B cell (primary cell): ENCODE data around the gene ASPHD1.

Experiments used
- CTCF ChIP-seq: fragments of 200-600 bp; IDR thresholded peaks from one replicate; pipeline ENCODE4 v1.8.0; 2022; ENCODE audit warnings: antibody characterized with exemption, mild to moderate bottlenecking
- EZH2 ChIP-seq: IDR thresholded peaks from 2 replicates; pipeline ENCODE4 v1.6.1; 2012; ENCODE audit warnings: borderline replicate concordance, low read depth, mild to moderate bottlenecking, moderate library complexity, low read length; ENCODE audit not compliant: insufficient read depth, poor library complexity, severe bottlenecking

DNA sequence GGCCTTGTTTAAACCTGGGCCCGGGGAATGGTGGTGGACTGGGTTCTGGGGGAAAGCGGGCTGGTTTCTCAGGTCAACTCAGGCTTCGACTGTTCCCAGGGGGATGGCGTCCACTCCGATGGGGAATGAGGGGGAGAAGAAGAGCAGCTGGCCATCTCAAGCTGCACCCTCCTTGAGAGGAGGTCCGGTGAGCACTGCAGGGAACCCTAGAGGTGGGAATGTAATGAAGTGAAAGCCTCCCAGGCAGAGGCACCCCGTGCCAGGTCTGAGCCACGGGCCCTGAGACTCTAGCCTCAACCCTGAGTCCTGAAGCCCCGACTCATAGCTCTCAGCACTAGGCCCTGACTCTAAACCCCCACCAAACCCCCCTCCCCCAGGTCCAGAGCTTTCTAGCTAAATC lies 36.1 kb upstream of the ASPHD1 start:
- no peak for TF ChIP-seq CTCF
- no peak for TF ChIP-seq EZH2
